Tibial artery (tissue), 4 donors: Measurements from ENCODE around the gene GGA1.

Experiments
- DNase-seq, 2 donors: peaks; one replicate each; pipeline ENCODE4 v3.0.0-alpha.2; 2019
- H3K27ac ChIP-seq, 2 donors: fragments of 200-600 bp; sonication (generic) in 1 of 2; 1 replicate in 1 of 2; 2 replicates in 1 of 2; pipeline ENCODE4 v1.5.1; 2018 to 2019; ENCODE audit warnings: mild to moderate bottlenecking in 1 of 2
- H3K27me3 ChIP-seq, 2 donors: fragments of 200-600 bp; sonication (generic) in 1 of 2; one replicate each; pipeline versions ENCODE4 v1.5.1 to v1.6.0; 2016 to 2019
- H3K36me3 ChIP-seq, 3 donors: fragments of 200-600 bp; sonication (generic) in 2 of 3; one replicate each; pipeline ENCODE4 v1.5.1; 2016 to 2019; ENCODE audit warnings: mild to moderate bottlenecking in 2 of 3
- H3K4me1 ChIP-seq, 4 donors: fragments of 200-600 bp; sonication (generic) in 2 of 4; 1 replicate in 3 of 4; 2 replicates in 1 of 4; pipeline ENCODE4 v1.5.1; 2016 to 2019
- H3K4me3 ChIP-seq, 2 donors: fragments of 200-600 bp; sonication (generic) in 1 of 2; 1 replicate in 1 of 2; 2 replicates in 1 of 2; pipeline ENCODE4 v1.5.1; 2018 to 2019; ENCODE audit warnings: mild to moderate bottlenecking in 2 of 2
- H3K9me3 ChIP-seq, 3 donors: fragments of 200-600 bp; sonication (generic) in 1 of 3; one replicate each; pipeline ENCODE4 v1.5.1; 2016 to 2019
- CTCF ChIP-seq, 2 experiments: fragments of 200-600 bp in 1 of 2; fragments of 450-650 bp in 1 of 2; IDR thresholded peaks; one replicate each; pipeline ENCODE4 v1.5.1; 2017 to 2019; ENCODE audit warnings: antibody characterized with exemption in 2 of 2, mild to moderate bottlenecking in 1 of 2, moderate library complexity in 1 of 2
- intact Hi-C: fragments of 100-400 bp; cut with DNase I; formaldehyde crosslinking; loops from one replicate; pipeline ENCODE4 v1.15.0; 2023; ENCODE audit warnings: low total_unique reads

The GGA1 gene

DNA sequence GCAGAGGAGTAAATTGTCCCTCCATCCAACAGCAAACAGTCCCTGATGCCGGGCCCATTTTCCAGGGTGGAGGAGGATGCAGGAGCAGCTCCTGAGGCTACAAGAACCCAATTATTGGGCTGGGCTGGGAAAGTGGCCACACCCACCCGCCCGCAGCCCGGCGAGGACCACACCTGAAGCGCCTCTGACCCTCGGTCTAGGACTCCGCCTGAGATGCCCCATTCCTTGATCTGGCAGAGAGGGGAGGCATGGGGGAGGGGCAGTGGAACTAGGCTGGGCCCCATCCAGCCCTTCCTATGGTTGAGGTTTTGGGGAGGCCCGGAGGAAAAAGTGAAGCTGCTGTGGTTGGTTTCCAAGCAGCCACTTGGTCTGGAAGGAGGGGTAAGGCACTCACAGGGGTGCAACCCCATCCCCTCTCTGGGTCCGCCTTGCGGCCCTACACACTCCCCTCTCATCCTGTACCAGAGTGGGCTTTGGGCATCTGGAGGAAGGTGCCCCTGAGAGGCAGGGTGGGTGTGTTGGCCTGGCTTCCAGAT lies 64.4 kb downstream of the GGA1 start:
- peak overlapping the region; percentile 81 to 94 for H3K27ac ChIP-seq
- no peak for DNase-seq
- no peaks in the 10 kb centered on the region for H3K27me3 ChIP-seq
- peaks cover 0 to 54% (median 23%) of the 10 kb centered on the region in 4 donors for H3K4me1 ChIP-seq
- intact Hi-C loops: no loop called here
- no peak for TF ChIP-seq CTCF (IDR thresholded peaks at IDR 0.05)
- H3K36me3 ChIP-seq: peaks cover 0 to 3% (median 3%) of the 10 kb centered on the region in 3 donors
- no peaks in the 10 kb centered on the region for H3K9me3 ChIP-seq
- no peak overlapping the region for H3K4me3 ChIP-seq

GRCh38 chr22:37674248-37674647 lies 65.6 kb downstream of the GGA1 start:
- intact Hi-C loops: no loop called here
- peak overlapping the region in 1 of 2 donors; percentile 84 for H3K4me3 ChIP-seq
- H3K9me3 ChIP-seq: no peaks in the 10 kb centered on the region
- H3K36me3 ChIP-seq: peaks cover 0 to 11% (median 10%) of the 10 kb centered on the region in 3 donors
- H3K4me1 ChIP-seq: peaks cover 0 to 60% (median 28%) of the 10 kb centered on the region in 4 donors
- no peaks in the 10 kb centered on the region for H3K27me3 ChIP-seq
- peak overlapping the region; percentile 81 to 94 for H3K27ac ChIP-seq
- TF ChIP-seq CTCF (IDR thresholded peaks at IDR 0.05): no peak
- no peak for DNase-seq

DNA sequence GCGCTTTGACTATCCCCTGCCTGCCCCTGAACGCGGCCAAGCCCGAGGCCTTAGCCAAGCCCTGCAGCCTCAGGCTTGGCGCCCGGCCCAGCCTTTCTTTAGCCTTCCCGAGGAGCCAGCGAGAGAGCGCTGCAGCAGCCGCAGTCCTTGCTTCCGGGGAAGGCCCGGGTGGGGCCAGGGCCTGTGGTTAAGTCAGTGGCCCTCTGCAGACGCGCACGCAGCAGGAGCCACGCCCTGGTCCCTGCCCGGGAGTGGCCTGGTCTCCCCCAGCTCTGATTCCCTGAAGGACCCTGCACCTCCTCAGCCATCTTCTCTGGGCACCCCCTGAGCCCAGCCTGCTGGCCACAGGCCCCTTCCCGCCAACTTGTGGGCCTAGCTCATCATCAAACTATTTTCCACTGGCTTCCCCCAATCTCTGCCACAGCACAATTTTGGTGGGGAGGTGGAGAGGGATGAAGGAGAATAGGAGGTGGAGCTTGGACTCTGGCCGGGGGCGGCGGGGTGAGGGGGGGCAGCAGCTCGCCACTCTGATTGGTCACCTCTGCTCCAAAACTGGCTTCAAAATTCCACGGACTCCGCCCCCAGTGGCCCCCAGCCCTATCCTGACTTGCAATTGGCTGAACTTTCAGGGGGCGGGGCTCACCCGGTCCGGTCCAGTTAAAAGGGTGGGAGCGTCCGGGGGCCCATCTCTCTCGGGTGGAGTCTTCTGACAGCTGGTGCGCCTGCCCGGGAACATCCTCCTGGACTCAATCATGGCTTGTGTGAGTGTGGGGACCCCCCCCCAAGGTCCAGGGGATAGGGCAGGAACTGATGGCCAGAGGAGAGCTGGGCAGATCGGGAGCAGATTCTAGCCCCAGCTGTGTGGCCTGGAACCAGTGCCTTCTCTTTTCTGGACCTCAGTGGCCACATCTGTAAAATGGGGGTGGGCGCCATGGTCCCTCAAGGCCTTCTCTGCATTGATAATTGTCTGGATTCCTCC lies 66.6 kb downstream of the GGA1 start, which contains the start of gene LGALS1:
TSS of gene LGALS1 (plus strand) at position 686 of the 979 bp plus-strand sequence. CDS start at position 753, 67 bp downstream.
- no peaks in the 10 kb centered on the region for H3K27me3 ChIP-seq
- peaks cover 0 to 60% (median 28%) of the 10 kb centered on the region in 4 donors for H3K4me1 ChIP-seq
- peaks cover 0 to 21% (median 17%) of the 10 kb centered on the region in 3 donors for H3K36me3 ChIP-seq
- peak within 1 kb of the TSS; percentile 72 to 84 for H3K4me3 ChIP-seq
- H3K9me3 ChIP-seq: no peaks in the 10 kb centered on the region
- TF ChIP-seq CTCF (IDR thresholded peaks at IDR 0.05): no peak
- DNase-seq: peak; percentile 97 to 99
- intact Hi-C loops: no loop called here
- peak within 1 kb of the TSS; percentile 81 to 94 for H3K27ac ChIP-seq

DNA sequence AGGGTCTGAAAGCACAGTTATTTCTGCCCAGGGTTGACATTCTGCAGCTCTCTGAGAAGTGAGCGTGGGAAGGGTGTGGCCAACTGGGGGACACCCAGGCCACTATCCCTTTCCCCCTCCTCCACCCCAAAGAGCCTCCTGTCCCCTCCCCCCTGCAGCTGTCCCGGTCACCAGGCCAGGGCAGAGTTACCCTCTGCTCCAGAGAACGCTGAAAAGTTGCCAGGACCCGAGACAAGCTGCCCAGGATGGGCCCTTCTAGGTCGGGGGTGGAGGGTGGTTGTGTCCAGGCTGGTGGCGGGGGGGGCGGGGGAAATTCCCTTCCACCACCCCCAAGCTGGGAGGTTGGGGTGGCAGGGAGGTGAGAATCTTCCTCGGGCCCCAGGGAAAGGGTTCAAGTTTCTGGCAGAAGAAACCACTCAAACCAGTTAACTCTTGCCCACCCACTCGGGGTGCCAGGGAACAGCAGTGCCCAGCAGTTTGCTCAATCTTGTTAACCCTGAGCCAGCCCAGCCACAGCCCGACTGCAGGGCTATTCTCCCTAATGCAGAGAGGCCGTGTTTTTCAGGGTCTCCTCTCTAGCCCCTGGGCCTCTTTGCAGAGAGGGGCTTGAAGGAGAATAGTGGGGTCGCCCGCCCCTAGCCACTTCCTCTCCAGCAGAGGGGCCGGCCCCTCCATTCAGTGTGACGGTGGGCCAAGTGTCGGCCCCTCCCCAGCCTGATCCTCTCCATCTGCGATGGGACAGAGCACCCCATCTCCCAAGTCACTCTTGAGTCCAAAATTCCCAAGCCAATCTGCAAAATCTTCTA lies 67.5 kb downstream of the GGA1 start:
- Histone ChIP-seq H3K9me3 (no peaks in the 10 kb centered on the region), H3K4me3 (peak overlapping the region; percentile 72 to 84), H3K4me1 (peaks cover 0 to 62% (median 28%) of the 10 kb centered on the region in 4 donors), H3K36me3 (peaks cover 0 to 23% (median 17%) of the 10 kb centered on the region in 3 donors), H3K27ac (peak overlapping the region; percentile 81 to 94), H3K27me3 (no peaks in the 10 kb centered on the region)
- no peak for TF ChIP-seq CTCF (IDR thresholded peaks at IDR 0.05)
- intact Hi-C loops: no loop called here
- DNase-seq: peak; percentile 41 to 82
